SK-N-SH (cell line): Measurements from ENCODE around the gene ADD3. TPM values are rescaled to one million over a fixed set of nuclear protein-coding genes. Genes with fewer than 3 reads are reported as not detected.

Source experiments
- CTCF ChIA-PET: fragments of 300-600, 350-600 bp; formaldehyde crosslinking; extraction: SDS; loops from one replicate; lab custom pipeline; 2021; lab: Yijun Ruan, JAX
- POLR2A ChIA-PET: fragments of 350-600 bp; sonication (Branson Sonifier 250); formaldehyde crosslinking; extraction: SDS; loops from one replicate; lab custom pipeline; 2020; ENCODE audit warnings: antibody characterized with exemption, inconsistent platforms; lab: Yijun Ruan, JAX
- DNase-seq: peaks from one replicate; pipeline ENCODE4 v3.0.0; 2012
- H2AFZ ChIP-seq: fragments of 200-600 bp; sonication (generic); 2 replicates; pipeline ENCODE4 v1.8.1; 2016; ENCODE audit warnings: antibody characterized with exemption, mild to moderate bottlenecking, low read depth
- H3F3A ChIP-seq: fragments of 200-600 bp; sonication (generic); replicated peaks from 2 replicates; pipeline ENCODE3; 2016; ENCODE audit warnings: antibody characterized with exemption, mild to moderate bottlenecking; ENCODE audit not compliant: insufficient read depth
- H3K27ac ChIP-seq, 2 experiments: fragments of 200-500 bp in 1 of 2; fragments of 200-600 bp in 1 of 2; sonication (Bioruptor generic) in 1 of 2; sonication (generic), shearing (Covaris generic) in 1 of 2; 2 replicates each; pipeline versions ENCODE4 v1.5.1 to v1.6.1; 2014 to 2016; ENCODE audit warnings: low read depth in 2 of 2, inconsistent platforms in 1 of 2, low read length in 1 of 2, mild to moderate bottlenecking in 1 of 2, mixed read lengths in 1 of 2
- H3K27me3 ChIP-seq: fragments of 200-600 bp; sonication (generic), shearing (Covaris generic); 2 replicates; pipeline ENCODE4 v1.6.1; 2016; ENCODE audit warnings: mixed run types; ENCODE audit not compliant: insufficient read depth
- H3K36me3 ChIP-seq, 2 experiments: fragments of 200-500 bp in 1 of 2; fragments of 200-600 bp in 1 of 2; sonication (Bioruptor generic) in 1 of 2; sonication (generic) in 1 of 2; replicated peaks in 1 of 2; 2 replicates each; pipeline versions ENCODE3 to v1.5.1; 2014 to 2016; ENCODE audit warnings: low read length in 1 of 2, mild to moderate bottlenecking in 1 of 2; ENCODE audit not compliant: insufficient read depth in 2 of 2, control insufficient read depth in 1 of 2
- H3K4me1 ChIP-seq, 2 experiments: fragments of 200-500 bp in 1 of 2; fragments of 200-600 bp in 1 of 2; sonication (Bioruptor generic) in 1 of 2; sonication (generic), shearing (Covaris generic) in 1 of 2; 2 replicates each; pipeline versions ENCODE4 v1.5.1 to v1.6.1; 2014 to 2016; ENCODE audit warnings: low read depth in 1 of 2, low read length in 1 of 2, mixed run types in 1 of 2; ENCODE audit not compliant: insufficient read depth in 2 of 2, control insufficient read depth in 1 of 2
- H3K4me2 ChIP-seq: fragments of 200-600 bp; sonication (generic), shearing (Covaris generic); 2 replicates; pipeline ENCODE4 v1.6.1; 2017; ENCODE audit warnings: mixed run types
- H3K4me3 ChIP-seq, 2 experiments: fragments of 200-500 bp in 1 of 2; fragments of 200-600 bp in 1 of 2; sonication (Bioruptor generic) in 1 of 2; sonication (generic), shearing (Covaris generic) in 1 of 2; 2 replicates each; pipeline versions ENCODE4 v1.5.1 to v1.8.1; 2014 to 2016; ENCODE audit warnings: low read depth in 2 of 2, inconsistent platforms in 1 of 2, low read length in 1 of 2, mild to moderate bottlenecking in 1 of 2, mixed read lengths in 1 of 2, moderate library complexity in 1 of 2
- H3K79me2 ChIP-seq: fragments of 200-600 bp; sonication (generic); 2 replicates; pipeline ENCODE4 v1.8.1; 2017; ENCODE audit warnings: mild to moderate bottlenecking; ENCODE audit not compliant: insufficient read depth
- H3K9ac ChIP-seq: fragments of 200-600 bp; sonication (generic); 2 replicates; pipeline ENCODE4 v1.6.1; 2017; ENCODE audit warnings: mixed run types
- H3K9me2 ChIP-seq: fragments of 200-600 bp; sonication (generic); 2 replicates; pipeline ENCODE4 v1.6.1; 2017; ENCODE audit warnings: mixed run types
- H3K9me3 ChIP-seq: fragments of 200-600 bp; sonication (generic); 2 replicates; pipeline ENCODE4 v1.6.1; 2017; ENCODE audit warnings: mixed run types, mild to moderate bottlenecking, moderate library complexity
- H4K20me1 ChIP-seq: fragments of 200-600 bp; sonication (generic); 2 replicates; pipeline ENCODE4 v1.6.1; 2017; ENCODE audit warnings: mild to moderate bottlenecking, mixed run types; ENCODE audit not compliant: insufficient read depth
- ELF1 ChIP-seq: IDR thresholded peaks from 2 replicates; pipeline ENCODE4 v1.4.0; 2012
- EZH2phosphoT487 ChIP-seq: fragments of 200-600 bp; sonication (generic); IDR thresholded peaks from 2 replicates; pipeline ENCODE4 v1.6.1; 2017; ENCODE audit warnings: low read depth, mixed run types, mild to moderate bottlenecking, antibody characterized with exemption, moderate library complexity, borderline replicate concordance
- FOSL2 ChIP-seq: IDR thresholded peaks from 2 replicates; pipeline ENCODE4 v1.4.0; 2012; ENCODE audit warnings: low read depth, mild to moderate bottlenecking, moderate library complexity, borderline replicate concordance
- FOXJ3 ChIP-seq: sonication (generic); formaldehyde crosslinking; IDR thresholded peaks from 2 replicates; pipeline ENCODE4 v1.5.1; 2020; ENCODE audit warnings: mild to moderate bottlenecking, missing genetic modification reagents
- GABPA ChIP-seq: IDR thresholded peaks from 2 replicates; pipeline ENCODE4 v1.4.0; 2012; ENCODE audit warnings: low read depth, mild to moderate bottlenecking
- GATA2 ChIP-seq: sonication (generic); formaldehyde crosslinking; IDR thresholded peaks from 2 replicates; pipeline ENCODE4 v1.5.0; 2020; ENCODE audit warnings: mild to moderate bottlenecking, missing genetic modification reagents
- MXI1 ChIP-seq: IDR thresholded peaks from 2 replicates; pipeline ENCODE4 v1.6.1; 2012; ENCODE audit warnings: mild to moderate bottlenecking, low read depth, low read length, improper control_type of control experiment
- NFIC ChIP-seq: IDR thresholded peaks from 2 replicates; pipeline ENCODE4 v1.4.0; 2012; ENCODE audit warnings: borderline replicate concordance
- NRF1 ChIP-seq: IDR thresholded peaks from 2 replicates; pipeline ENCODE4 v1.6.1; 2012; ENCODE audit warnings: low read depth, mild to moderate bottlenecking, low read length
- POLR2AphosphoS5 ChIP-seq: IDR thresholded peaks from 2 replicates; pipeline ENCODE4 v1.6.1; 2012; ENCODE audit warnings: low read depth, low read length
- RAD21 ChIP-seq: IDR thresholded peaks from 2 replicates; pipeline ENCODE4 v1.6.1; 2012; ENCODE audit warnings: mild to moderate bottlenecking, low read length
- RCOR1 ChIP-seq: fragments of 150-350 bp; IDR thresholded peaks from 2 replicates; pipeline ENCODE4 v1.6.1; 2017; ENCODE audit warnings: antibody characterized with exemption, low read length
- RFX5 ChIP-seq: IDR thresholded peaks from 2 replicates; pipeline ENCODE4 v1.6.1; 2012; ENCODE audit warnings: mild to moderate bottlenecking, improper control_type of control experiment, low read length
- RXRA ChIP-seq: IDR thresholded peaks from 2 replicates; pipeline ENCODE4 v1.4.0; 2012; ENCODE audit warnings: low read depth, mild to moderate bottlenecking, borderline replicate concordance
- SMC3 ChIP-seq: IDR thresholded peaks from 2 replicates; pipeline ENCODE4 v1.6.1; 2012; ENCODE audit warnings: low read depth, low read length, improper control_type of control experiment
- TEAD4 ChIP-seq: IDR thresholded peaks from 2 replicates; pipeline ENCODE4 v1.4.0; 2012; ENCODE audit warnings: mild to moderate bottlenecking, borderline replicate concordance; ENCODE audit not compliant: insufficient read depth
- YY1 ChIP-seq: IDR thresholded peaks from 2 replicates; pipeline ENCODE4 v1.4.0; 2012; ENCODE audit warnings: low read depth, mild to moderate bottlenecking
- WGBS: methylation state at CpG from one replicate; pipeline ENCODE4 v1.1.6; 2017; ENCODE audit warnings: low lambda C conversion rate; 5-methylcytosine and 5-hydroxymethylcytosine counted together
- polyA plus RNA-seq, 3 experiments: library from polyadenylated mRNA; depleted of rRNA; stranded (reverse); fragments of >200 nt; gene quantifications; 2 replicates each; pipeline ENCODE4 v1.2.3, GENCODE V29; 2012
- TF ChIP-seq, protein P1 (sequence below): IDR thresholded peaks from 2 replicates; pipeline ENCODE4 v1.4.0; 2012; ENCODE audit warnings: low read depth, borderline replicate concordance
- TF ChIP-seq, protein P2 (sequence below): fragments of 150-350 bp; IDR thresholded peaks from 2 replicates; pipeline ENCODE4 v1.6.1; 2017; ENCODE audit warnings: antibody characterized with exemption, low read length, low read depth, borderline replicate concordance
- TF ChIP-seq, protein P3 (sequence below): IDR thresholded peaks from 2 replicates; pipeline ENCODE4 v1.4.0; 2012; ENCODE audit warnings: low read depth
- TF ChIP-seq, protein P4 (sequence below): fragments of 200-600 bp; sonication (generic); IDR thresholded peaks from 2 replicates; pipeline ENCODE4 v1.6.1; 2017; ENCODE audit warnings: antibody characterized with exemption, mild to moderate bottlenecking, moderate library complexity
- TF ChIP-seq, protein P5 (sequence below): IDR thresholded peaks from 2 replicates; pipeline ENCODE4 v1.4.0; 2012; ENCODE audit warnings: low read depth, borderline replicate concordance

ADD3 gene
- polyA plus RNA-seq, 1 of the 3 experiments (the other 2 are of a cell fraction) = 27.6 TPM

DNA sequence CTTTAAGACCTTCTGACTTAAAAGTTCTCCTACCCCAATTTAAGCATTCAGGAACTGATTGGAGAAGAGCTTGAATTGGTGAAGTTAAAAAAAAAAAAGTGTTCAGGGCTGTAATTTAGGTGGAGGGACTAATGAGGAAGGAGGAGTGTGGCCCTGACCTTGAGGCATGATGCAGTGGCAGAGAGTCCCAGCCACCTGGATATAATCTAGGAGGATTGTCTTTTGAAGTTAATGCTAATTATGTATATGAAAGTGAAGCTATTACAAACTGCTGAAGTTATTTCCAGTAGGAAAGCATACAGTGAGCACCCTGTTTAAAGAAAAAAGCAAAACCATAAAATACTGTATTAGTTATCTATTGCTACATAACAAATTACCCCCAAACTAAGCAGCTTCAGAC lies 31.5 kb downstream of the ADD3 start:
- ChIA-PET POLR2A (no interaction called here), CTCF (interaction anchor here (1.2 kb wide), 1 partner anchor 155 kb away, joined by 6 read pairs; no protein-coding TSS in a partner anchor)
- Histone ChIP-seq H4K20me1 (no peaks in the 10 kb centered on the region), H3K9me2 (no peaks in the 10 kb centered on the region), H3K4me3 (no peak overlapping the region), H3K36me3 (no peaks in the 10 kb centered on the region), H3K9me3 (no peaks in the 10 kb centered on the region), H3K4me1 (peaks cover 9 to 12% of the 10 kb centered on the region in 2 experiments; a peak in 3 of 4 replicates), H3K79me2 (peaks cover 58% of the 10 kb centered on the region), H3K9ac (no peak overlapping the region), H2AFZ (no peak overlapping the region), H3K4me2 (no peak overlapping the region), H3K27me3 (no peaks in the 10 kb centered on the region), H3F3A (peaks cover 16% of the 10 kb centered on the region), H3K27ac (no peak overlapping the region)
- no peak for TF ChIP-seq RFX5
- no peak for TF ChIP-seq NFIC
- no peak for TF ChIP-seq SMC3
- TF ChIP-seq POLR2AphosphoS5 = no peak
- TF ChIP-seq, protein P1, sequence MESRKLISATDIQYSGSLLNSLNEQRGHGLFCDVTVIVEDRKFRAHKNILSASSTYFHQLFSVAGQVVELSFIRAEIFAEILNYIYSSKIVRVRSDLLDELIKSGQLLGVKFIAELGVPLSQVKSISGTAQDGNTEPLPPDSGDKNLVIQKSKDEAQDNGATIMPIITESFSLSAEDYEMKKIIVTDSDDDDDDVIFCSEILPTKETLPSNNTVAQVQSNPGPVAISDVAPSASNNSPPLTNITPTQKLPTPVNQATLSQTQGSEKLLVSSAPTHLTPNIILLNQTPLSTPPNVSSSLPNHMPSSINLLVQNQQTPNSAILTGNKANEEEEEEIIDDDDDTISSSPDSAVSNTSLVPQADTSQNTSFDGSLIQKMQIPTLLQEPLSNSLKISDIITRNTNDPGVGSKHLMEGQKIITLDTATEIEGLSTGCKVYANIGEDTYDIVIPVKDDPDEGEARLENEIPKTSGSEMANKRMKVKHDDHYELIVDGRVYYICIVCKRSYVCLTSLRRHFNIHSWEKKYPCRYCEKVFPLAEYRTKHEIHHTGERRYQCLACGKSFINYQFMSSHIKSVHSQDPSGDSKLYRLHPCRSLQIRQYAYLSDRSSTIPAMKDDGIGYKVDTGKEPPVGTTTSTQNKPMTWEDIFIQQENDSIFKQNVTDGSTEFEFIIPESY = no peak
- TF ChIP-seq YY1 = no peak
- TF ChIP-seq ELF1 = no peak
- no peak for TF ChIP-seq GABPA
- TF ChIP-seq, protein P2, sequence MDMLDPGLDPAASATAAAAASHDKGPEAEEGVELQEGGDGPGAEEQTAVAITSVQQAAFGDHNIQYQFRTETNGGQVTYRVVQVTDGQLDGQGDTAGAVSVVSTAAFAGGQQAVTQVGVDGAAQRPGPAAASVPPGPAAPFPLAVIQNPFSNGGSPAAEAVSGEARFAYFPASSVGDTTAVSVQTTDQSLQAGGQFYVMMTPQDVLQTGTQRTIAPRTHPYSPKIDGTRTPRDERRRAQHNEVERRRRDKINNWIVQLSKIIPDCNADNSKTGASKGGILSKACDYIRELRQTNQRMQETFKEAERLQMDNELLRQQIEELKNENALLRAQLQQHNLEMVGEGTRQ = no peak
- TF ChIP-seq TEAD4 = no peak
- TF ChIP-seq RAD21 = no peak
- no peak for TF ChIP-seq FOSL2
- no peak for TF ChIP-seq EZH2phosphoT487
- TF ChIP-seq RCOR1 = no peak
- DNase-seq = no peak

DNA sequence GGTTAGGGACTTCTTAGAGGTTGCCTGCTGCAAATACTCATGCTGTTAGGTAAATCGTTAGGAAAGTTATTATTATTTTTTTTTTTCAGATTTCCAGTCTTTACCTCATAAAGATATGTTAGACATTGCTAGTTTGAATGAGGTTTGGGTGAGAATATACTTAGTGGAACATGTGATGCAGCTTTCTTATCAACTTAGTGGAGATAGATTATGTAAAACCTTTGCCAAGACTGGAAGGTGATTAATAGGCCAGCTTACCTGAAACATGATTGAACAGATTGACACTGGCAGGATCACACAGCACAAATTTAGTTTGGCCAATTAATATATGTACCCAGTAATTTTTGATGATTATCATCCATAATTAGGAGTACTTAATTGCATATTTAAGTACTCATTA lies 32.3 kb downstream of the ADD3 start:
- no peak overlapping the region for H3K27ac ChIP-seq
- 97% methylated on average over 1 of the region's 1 CpG for WGBS
- H3F3A ChIP-seq = peaks cover 9% of the 10 kb centered on the region
- TF ChIP-seq GATA2 (CRISPR knock-in tag) (no peak), ELF1 (no peak), NRF1 (no peak), FOXJ3 (no peak), MXI1 (no peak), RXRA (no peak), TEAD4 (no peak), RAD21 (no peak)
- TF ChIP-seq, protein P3, sequence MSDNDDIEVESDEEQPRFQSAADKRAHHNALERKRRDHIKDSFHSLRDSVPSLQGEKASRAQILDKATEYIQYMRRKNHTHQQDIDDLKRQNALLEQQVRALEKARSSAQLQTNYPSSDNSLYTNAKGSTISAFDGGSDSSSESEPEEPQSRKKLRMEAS = no peak
- TF ChIP-seq, protein P4, sequence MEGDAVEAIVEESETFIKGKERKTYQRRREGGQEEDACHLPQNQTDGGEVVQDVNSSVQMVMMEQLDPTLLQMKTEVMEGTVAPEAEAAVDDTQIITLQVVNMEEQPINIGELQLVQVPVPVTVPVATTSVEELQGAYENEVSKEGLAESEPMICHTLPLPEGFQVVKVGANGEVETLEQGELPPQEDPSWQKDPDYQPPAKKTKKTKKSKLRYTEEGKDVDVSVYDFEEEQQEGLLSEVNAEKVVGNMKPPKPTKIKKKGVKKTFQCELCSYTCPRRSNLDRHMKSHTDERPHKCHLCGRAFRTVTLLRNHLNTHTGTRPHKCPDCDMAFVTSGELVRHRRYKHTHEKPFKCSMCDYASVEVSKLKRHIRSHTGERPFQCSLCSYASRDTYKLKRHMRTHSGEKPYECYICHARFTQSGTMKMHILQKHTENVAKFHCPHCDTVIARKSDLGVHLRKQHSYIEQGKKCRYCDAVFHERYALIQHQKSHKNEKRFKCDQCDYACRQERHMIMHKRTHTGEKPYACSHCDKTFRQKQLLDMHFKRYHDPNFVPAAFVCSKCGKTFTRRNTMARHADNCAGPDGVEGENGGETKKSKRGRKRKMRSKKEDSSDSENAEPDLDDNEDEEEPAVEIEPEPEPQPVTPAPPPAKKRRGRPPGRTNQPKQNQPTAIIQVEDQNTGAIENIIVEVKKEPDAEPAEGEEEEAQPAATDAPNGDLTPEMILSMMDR = no peak
- TF ChIP-seq, protein P5, sequence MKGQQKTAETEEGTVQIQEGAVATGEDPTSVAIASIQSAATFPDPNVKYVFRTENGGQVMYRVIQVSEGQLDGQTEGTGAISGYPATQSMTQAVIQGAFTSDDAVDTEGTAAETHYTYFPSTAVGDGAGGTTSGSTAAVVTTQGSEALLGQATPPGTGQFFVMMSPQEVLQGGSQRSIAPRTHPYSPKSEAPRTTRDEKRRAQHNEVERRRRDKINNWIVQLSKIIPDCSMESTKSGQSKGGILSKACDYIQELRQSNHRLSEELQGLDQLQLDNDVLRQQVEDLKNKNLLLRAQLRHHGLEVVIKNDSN = no peak
- H2AFZ ChIP-seq = no peak overlapping the region
- H3K9ac ChIP-seq = no peak overlapping the region
- no peaks in the 10 kb centered on the region for H3K27me3 ChIP-seq
- CTCF ChIA-PET = interaction anchor here (1.2 kb wide), 1 partner anchor 156 kb away, joined by 6 read pairs; no protein-coding TSS in a partner anchor
- no peak overlapping the region for H3K4me3 ChIP-seq
- no peaks in the 10 kb centered on the region for H3K9me2 ChIP-seq
- no peak overlapping the region for H3K4me2 ChIP-seq
- no peaks in the 10 kb centered on the region for H4K20me1 ChIP-seq
- POLR2A ChIA-PET = no interaction called here
- DNase-seq = no peak
- no peaks in the 10 kb centered on the region for H3K36me3 ChIP-seq
- H3K9me3 ChIP-seq = no peaks in the 10 kb centered on the region
- H3K79me2 ChIP-seq = peaks cover 58% of the 10 kb centered on the region
- peaks cover 5 to 9% of the 10 kb centered on the region in 2 experiments; a peak in 2 of 4 replicates for H3K4me1 ChIP-seq
